A673 (cell line): ENCODE data around the gene PEA15.

ENCODE experiments used
- EZH2 ChIP-seq: fragments of 200-600 bp; sonication (generic); IDR thresholded peaks from 2 replicates; pipeline ENCODE4 v1.6.1; 2017; ENCODE audit warnings: borderline replicate concordance, low read depth, mild to moderate bottlenecking, mixed read lengths, antibody characterized with exemption, low read length; ENCODE audit not compliant: poor library complexity, severe bottlenecking
- TF ChIP-seq, protein P1 (sequence below): fragments of 300-800, 200-600 bp; sonication (generic); conservative IDR thresholded peaks from 2 replicates; pipeline ENCODE4 v1.5.1; 2017; ENCODE audit warnings: low read depth, mild to moderate bottlenecking, antibody characterized with exemption, low read length, moderate library complexity, mixed read lengths

DNA sequence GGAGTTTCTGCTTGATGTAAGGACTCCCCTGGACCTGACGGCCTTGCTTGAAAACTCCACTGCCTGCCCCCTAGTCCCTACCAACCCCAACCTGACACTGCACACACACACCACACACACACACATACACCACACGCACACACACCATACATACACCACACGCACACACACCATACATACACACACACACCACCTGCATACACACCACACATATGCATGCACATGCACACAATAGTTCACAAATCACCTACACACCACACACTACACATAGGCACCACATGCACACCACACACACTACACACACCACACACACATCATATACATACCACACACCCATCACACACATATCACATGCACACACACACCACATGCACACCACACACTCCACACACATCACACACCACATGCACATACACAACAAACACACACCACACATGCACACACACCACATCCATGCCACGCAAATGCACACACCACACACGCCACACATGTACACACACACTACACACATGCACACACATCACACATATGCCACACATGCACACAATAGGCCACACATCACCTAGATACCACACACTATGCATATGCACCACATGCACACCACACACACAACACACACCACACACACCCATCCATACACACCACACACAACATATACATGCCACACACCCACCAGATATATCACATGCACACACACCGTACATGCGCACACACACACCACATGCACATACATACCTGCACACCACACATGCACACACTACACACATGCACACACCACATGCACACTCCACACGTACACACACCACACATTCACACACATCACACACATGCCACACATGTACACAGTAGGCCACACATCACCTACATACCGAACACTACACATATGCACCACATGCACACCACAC is 11.1 kb upstream of the PEA15 start:
- TF ChIP-seq, protein P1, sequence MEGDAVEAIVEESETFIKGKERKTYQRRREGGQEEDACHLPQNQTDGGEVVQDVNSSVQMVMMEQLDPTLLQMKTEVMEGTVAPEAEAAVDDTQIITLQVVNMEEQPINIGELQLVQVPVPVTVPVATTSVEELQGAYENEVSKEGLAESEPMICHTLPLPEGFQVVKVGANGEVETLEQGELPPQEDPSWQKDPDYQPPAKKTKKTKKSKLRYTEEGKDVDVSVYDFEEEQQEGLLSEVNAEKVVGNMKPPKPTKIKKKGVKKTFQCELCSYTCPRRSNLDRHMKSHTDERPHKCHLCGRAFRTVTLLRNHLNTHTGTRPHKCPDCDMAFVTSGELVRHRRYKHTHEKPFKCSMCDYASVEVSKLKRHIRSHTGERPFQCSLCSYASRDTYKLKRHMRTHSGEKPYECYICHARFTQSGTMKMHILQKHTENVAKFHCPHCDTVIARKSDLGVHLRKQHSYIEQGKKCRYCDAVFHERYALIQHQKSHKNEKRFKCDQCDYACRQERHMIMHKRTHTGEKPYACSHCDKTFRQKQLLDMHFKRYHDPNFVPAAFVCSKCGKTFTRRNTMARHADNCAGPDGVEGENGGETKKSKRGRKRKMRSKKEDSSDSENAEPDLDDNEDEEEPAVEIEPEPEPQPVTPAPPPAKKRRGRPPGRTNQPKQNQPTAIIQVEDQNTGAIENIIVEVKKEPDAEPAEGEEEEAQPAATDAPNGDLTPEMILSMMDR = no peak
- no peak for TF ChIP-seq EZH2
